Choroid plexus epithelial cell (primary cell): ENCODE measurements around the gene REXO1.

Source experiments
- DNase-seq: peaks from one replicate; pipeline ENCODE4 v3.0.0-alpha.2; 2010; ENCODE audit warnings: low read depth
- H3K4me3 ChIP-seq: 2 replicates; pipeline ENCODE4 v1.5.1; 2011; ENCODE audit warnings: low read depth, mild to moderate bottlenecking, control low read depth, low read length, moderate library complexity
- CTCF ChIP-seq: conservative IDR thresholded peaks from 2 replicates; pipeline ENCODE4 v1.5.1; 2011; ENCODE audit warnings: low read depth, mild to moderate bottlenecking, control low read depth, inconsistent platforms, low read length, moderate library complexity

REXO1 gene

GRCh38 chr19:1857648-1858326, 9.5 kb upstream of the REXO1 start:
- H3K4me3 ChIP-seq = peak overlapping the region; percentile 56
- TF ChIP-seq CTCF = no peak
- no peak for DNase-seq

- DNase-seq = peak; percentile 73
- TF ChIP-seq CTCF = no peak
- H3K4me3 ChIP-seq = peak overlapping the region; percentile 56
Observed at GRCh38 chr19:1856698-1857603, 8.7 kb upstream of the REXO1 start.

- H3K4me3 ChIP-seq = peak overlapping the region; percentile 56
- TF ChIP-seq CTCF = no peak
- DNase-seq = no peak
Observed at GRCh38 chr19:1856345-1856697, 8.0 kb upstream of the REXO1 start.

GRCh38 chr19:1855828-1856255, 7.6 kb upstream of the REXO1 start:
- no peak for DNase-seq
- TF ChIP-seq CTCF = no peak
- H3K4me3 ChIP-seq = peak overlapping the region; percentile 34

GRCh38 chr19:1855040-1855827, 7.0 kb upstream of the REXO1 start:
- no peak for TF ChIP-seq CTCF
- peak overlapping the region; percentile 34 for H3K4me3 ChIP-seq
- DNase-seq = peak; percentile 82

- H3K4me3 ChIP-seq = no peak overlapping the region
- DNase-seq = no peak
- TF ChIP-seq CTCF = no peak
Observed at GRCh38 chr19:1854542-1855039, 6.3 kb upstream of the REXO1 start.
